A549 (cell line): Measurements from ENCODE around the gene MATR3.

Source experiments
- CEBPB ChIP-seq, 2 experiments: fragments of >200 bp in 1 of 2; sonication (Bioruptor Twin) in 1 of 2; formaldehyde crosslinking in 1 of 2; IDR thresholded peaks; 2 replicates each; pipeline ENCODE4 v1.6.1; 2012 to 2016
- CTCF ChIP-seq: fragments of >200 bp; sonication (Bioruptor Twin); formaldehyde crosslinking; IDR thresholded peaks from 3 replicates; pipeline ENCODE4 v1.5.1; 2016
- EP300 ChIP-seq, 2 experiments: fragments of >200 bp; sonication (Bioruptor Twin); formaldehyde crosslinking; IDR thresholded peaks; 2 replicates in 1 of 2; 3 replicates in 1 of 2; pipeline ENCODE4 v1.6.1; 2016 to 2017
- HES2 ChIP-seq: fragments of >200 bp; sonication (Bioruptor Twin); formaldehyde crosslinking; IDR thresholded peaks from 2 replicates; pipeline ENCODE4 v1.6.1; 2016
- JUNB ChIP-seq: fragments of >200 bp; sonication (Bioruptor Twin); formaldehyde crosslinking; IDR thresholded peaks from 2 replicates; pipeline ENCODE4 v1.6.1; 2016
- NFE2L2 ChIP-seq: fragments of 150-350 bp; conservative IDR thresholded peaks from 2 replicates; pipeline ENCODE4 v1.6.1; 2014; ENCODE audit warnings: low read length
- REST ChIP-seq: fragments of 200-600 bp; sonication (generic); IDR thresholded peaks from 2 replicates; pipeline ENCODE4 v1.6.1; 2016; ENCODE audit warnings: antibody characterized with exemption, mild to moderate bottlenecking, moderate library complexity
- TF ChIP-seq, protein P1 (sequence below): fragments of >200 bp; sonication (Bioruptor Twin); formaldehyde crosslinking; IDR thresholded peaks from 3 replicates; pipeline ENCODE4 v1.6.1; 2016

DNA sequence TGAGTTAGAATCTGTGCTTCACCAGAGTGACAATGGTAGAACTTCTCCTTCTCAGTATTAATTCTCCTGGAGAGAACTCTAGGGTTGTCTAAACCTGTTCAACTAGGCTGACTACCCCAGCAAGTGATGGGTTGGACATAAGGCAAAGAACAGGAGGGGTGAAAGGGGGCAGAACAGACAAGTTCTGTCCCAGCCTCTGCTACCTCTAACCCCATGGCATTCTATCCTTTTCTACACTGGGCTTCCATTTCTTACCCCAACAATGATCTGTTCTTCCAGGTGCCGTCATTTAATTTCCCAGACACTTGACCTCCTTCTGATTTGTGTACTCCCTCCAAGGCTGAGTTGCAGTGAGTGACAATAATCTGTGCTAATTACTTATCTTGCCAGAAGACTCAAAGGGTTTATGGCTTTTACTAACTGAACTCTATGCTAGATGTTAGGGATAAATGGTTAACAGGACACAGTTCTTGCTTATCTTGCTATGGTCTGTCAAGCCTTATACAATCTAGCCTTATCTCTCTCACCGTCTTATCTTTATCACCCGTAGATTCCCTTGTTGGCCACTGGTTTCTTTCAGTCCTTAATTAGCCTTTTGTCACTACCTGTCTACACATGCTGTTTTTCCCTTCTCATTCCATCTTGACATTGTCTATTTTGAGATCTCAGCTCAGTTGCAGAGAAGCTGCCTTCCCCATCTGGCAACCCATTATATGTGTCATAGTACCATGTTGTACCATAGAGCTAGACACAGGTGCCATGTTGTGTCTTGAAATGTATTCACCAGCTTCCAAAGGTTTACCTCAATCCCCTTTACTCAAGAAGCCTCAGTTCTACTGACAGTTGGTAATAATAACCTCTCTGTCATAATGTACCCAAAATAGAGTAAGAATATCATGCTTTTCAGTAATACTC is 10.0 kb upstream of the MATR3 start:
- TF ChIP-seq CEBPB (IDR thresholded peaks at IDR 0.05) (no peak), CTCF (no peak), REST (no peak), JUNB (no peak), EP300 (IDR thresholded peaks at IDR 0.05) (no peak), HES2 (no peak), NFE2L2 (no peak)
- TF ChIP-seq, protein P1, sequence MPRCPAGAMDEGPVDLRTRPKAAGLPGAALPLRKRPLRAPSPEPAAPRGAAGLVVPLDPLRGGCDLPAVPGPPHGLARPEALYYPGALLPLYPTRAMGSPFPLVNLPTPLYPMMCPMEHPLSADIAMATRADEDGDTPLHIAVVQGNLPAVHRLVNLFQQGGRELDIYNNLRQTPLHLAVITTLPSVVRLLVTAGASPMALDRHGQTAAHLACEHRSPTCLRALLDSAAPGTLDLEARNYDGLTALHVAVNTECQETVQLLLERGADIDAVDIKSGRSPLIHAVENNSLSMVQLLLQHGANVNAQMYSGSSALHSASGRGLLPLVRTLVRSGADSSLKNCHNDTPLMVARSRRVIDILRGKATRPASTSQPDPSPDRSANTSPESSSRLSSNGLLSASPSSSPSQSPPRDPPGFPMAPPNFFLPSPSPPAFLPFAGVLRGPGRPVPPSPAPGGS = no peak
